BE2C (cell line): Measurements from ENCODE around the gene CTSF.

ENCODE experiments used
- DNase-seq: peaks from one replicate; pipeline ENCODE4 v3.0.0-alpha.2; 2020
- H3K27me3 ChIP-seq: fragments of 250-450 bp; sonication (Bioruptor Pico); 2 replicates; pipeline ENCODE4 v1.5.1; 2020; ENCODE audit warnings: mild to moderate bottlenecking
- H3K36me3 ChIP-seq: fragments of 250-450 bp; sonication (Bioruptor Pico); 2 replicates; pipeline ENCODE4 v1.5.1; 2020; ENCODE audit warnings: mild to moderate bottlenecking
- H3K4me1 ChIP-seq: fragments of 250-450 bp; sonication (Bioruptor Pico); 2 replicates; pipeline ENCODE4 v1.5.1; 2020
- H3K4me3 ChIP-seq: 2 replicates; pipeline ENCODE4 v1.5.1; 2011; ENCODE audit warnings: low read depth, low read length
- H3K9me3 ChIP-seq: fragments of 250-450 bp; sonication (Bioruptor Pico); 2 replicates; pipeline ENCODE4 v1.5.1; 2020
- CTCF ChIP-seq: IDR thresholded peaks from 2 replicates; pipeline ENCODE4 v1.5.1; 2012; ENCODE audit warnings: mild to moderate bottlenecking, low read depth, low read length

Gene CTSF

GRCh38 chr11:66561975-66562248 lies 6.5 kb downstream of the CTSF start:
- no peaks in the 10 kb centered on the region for H3K9me3 ChIP-seq
- no peaks in the 10 kb centered on the region for H3K4me1 ChIP-seq
- H3K36me3 ChIP-seq = no peaks in the 10 kb centered on the region
- DNase-seq = no peak
- no peak overlapping the region for H3K4me3 ChIP-seq
- H3K27me3 ChIP-seq = no peaks in the 10 kb centered on the region
- no peak for TF ChIP-seq CTCF

GRCh38 chr11:66561178-66561974 lies 7.0 kb downstream of the CTSF start:
- H3K9me3 ChIP-seq = no peaks in the 10 kb centered on the region
- no peak overlapping the region for H3K4me3 ChIP-seq
- no peaks in the 10 kb centered on the region for H3K27me3 ChIP-seq
- H3K36me3 ChIP-seq = no peaks in the 10 kb centered on the region
- TF ChIP-seq CTCF = no peak
- no peak for DNase-seq
- H3K4me1 ChIP-seq = no peaks in the 10 kb centered on the region

- no peak for DNase-seq
- no peaks in the 10 kb centered on the region for H3K27me3 ChIP-seq
- no peak overlapping the region for H3K4me3 ChIP-seq
- H3K4me1 ChIP-seq = no peaks in the 10 kb centered on the region
- TF ChIP-seq CTCF = no peak
- H3K36me3 ChIP-seq = no peaks in the 10 kb centered on the region
- no peaks in the 10 kb centered on the region for H3K9me3 ChIP-seq
These were observed 8.3 kb downstream of the CTSF start for GRCh38 chr11:66559866-66560676.

- TF ChIP-seq CTCF = no peak
- no peak for DNase-seq
- Histone ChIP-seq H3K36me3 (no peaks in the 10 kb centered on the region), H3K27me3 (no peaks in the 10 kb centered on the region), H3K4me1 (no peaks in the 10 kb centered on the region), H3K9me3 (no peaks in the 10 kb centered on the region), H3K4me3 (no peak overlapping the region)
These were observed 9.1 kb downstream of the CTSF start for GRCh38 chr11:66559142-66559865.

GRCh38 chr11:66557733-66558326 lies 10.6 kb downstream of the CTSF start:
- TF ChIP-seq CTCF = no peak
- Histone ChIP-seq H3K4me1 (no peaks in the 10 kb centered on the region), H3K27me3 (no peaks in the 10 kb centered on the region), H3K9me3 (no peaks in the 10 kb centered on the region), H3K36me3 (no peaks in the 10 kb centered on the region), H3K4me3 (no peak overlapping the region)
- no peak for DNase-seq
